Liver (tissue), 9 donors: ENCODE results near the gene STX16. TPM values are rescaled to one million over a fixed set of nuclear protein-coding genes. Genes with fewer than 3 reads are reported as not detected.
A peak's percentile ranks its signal among the peaks of the same experiment; 100 is the strongest.

ENCODE experiments used
- DNase-seq: peaks from one replicate; pipeline ENCODE4 v3.0.0-alpha.2; 2017; ENCODE audit warnings: low spot score
- H3K27ac ChIP-seq, 2 donors: one replicate each; pipeline ENCODE4 v1.7.0; 2013; ENCODE audit warnings: inconsistent platforms in 2 of 2, low read length in 2 of 2, control low read depth in 1 of 2, low read depth in 1 of 2, mild to moderate bottlenecking in 1 of 2
- H3K27me3 ChIP-seq, 4 donors: one replicate each; pipeline versions ENCODE4 v1.6.1 to v1.7.0; 2013; ENCODE audit warnings: low read length in 3 of 4, inconsistent platforms in 1 of 4, mild to moderate bottlenecking in 1 of 4, moderate library complexity in 1 of 4; ENCODE audit not compliant: control insufficient read depth in 4 of 4, insufficient read depth in 4 of 4
- H3K36me3 ChIP-seq, 4 donors: one replicate each; pipeline versions ENCODE4 v1.6.1 to v1.7.0; 2013; ENCODE audit warnings: low read length in 3 of 4, mild to moderate bottlenecking in 3 of 4, low read depth in 1 of 4, moderate library complexity in 1 of 4; ENCODE audit not compliant: control insufficient read depth in 4 of 4, insufficient read depth in 3 of 4
- H3K4me1 ChIP-seq, 4 donors: one replicate each; pipeline versions ENCODE4 v1.6.1 to v1.7.0; 2013; ENCODE audit warnings: low read length in 3 of 4, mild to moderate bottlenecking in 3 of 4, moderate library complexity in 1 of 4; ENCODE audit not compliant: control insufficient read depth in 4 of 4, insufficient read depth in 4 of 4
- H3K4me3 ChIP-seq, 3 donors: one replicate each; pipeline versions ENCODE4 v1.6.1 to v1.7.0; 2013; ENCODE audit warnings: low read length in 3 of 3, control low read depth in 1 of 3, low read depth in 1 of 3, mild to moderate bottlenecking in 1 of 3
- H3K9ac ChIP-seq, 2 donors: one replicate each; pipeline ENCODE4 v1.7.0; 2013; ENCODE audit warnings: low read length in 2 of 2, mild to moderate bottlenecking in 2 of 2, moderate library complexity in 2 of 2, control low read depth in 1 of 2, low read depth in 1 of 2
- H3K9me3 ChIP-seq, 4 donors: one replicate each; pipeline versions ENCODE4 v1.6.1 to v1.7.0; 2013; ENCODE audit warnings: low read length in 3 of 4; ENCODE audit not compliant: control insufficient read depth in 4 of 4
- EGR1 ChIP-seq, 2 donors: IDR thresholded peaks; 2 replicates each; pipeline ENCODE4 v1.6.1; 2016 to 2018; ENCODE audit warnings: antibody characterized with exemption in 2 of 2, low read depth in 2 of 2
- GABPA ChIP-seq, 2 donors: IDR thresholded peaks in 1 of 2; conservative IDR thresholded peaks in 1 of 2; 2 replicates each; pipeline ENCODE4 v1.6.1; 2016; ENCODE audit warnings: antibody characterized with exemption in 2 of 2, mild to moderate bottlenecking in 1 of 2, moderate library complexity in 1 of 2
- HNF4A ChIP-seq, 2 donors: conservative IDR thresholded peaks; 2 replicates each; pipeline ENCODE4 v1.6.1; 2016; ENCODE audit warnings: antibody characterized with exemption in 2 of 2, mild to moderate bottlenecking in 2 of 2
- HNF4G ChIP-seq: IDR thresholded peaks from 2 replicates; pipeline ENCODE4 v1.6.1; 2016; ENCODE audit warnings: antibody characterized with exemption
- JUND ChIP-seq, 2 donors: IDR thresholded peaks; 2 replicates each; pipeline ENCODE4 v1.6.1; 2016; ENCODE audit warnings: antibody characterized with exemption in 2 of 2
- MAX ChIP-seq: IDR thresholded peaks from 2 replicates; pipeline ENCODE4 v1.6.1; 2016; ENCODE audit warnings: antibody characterized with exemption
- NR2F2 ChIP-seq: IDR thresholded peaks from 2 replicates; pipeline ENCODE4 v1.6.1; 2016; ENCODE audit warnings: antibody characterized with exemption
- RAD21 ChIP-seq, 2 donors: IDR thresholded peaks; 2 replicates each; pipeline ENCODE4 v1.6.1; 2016; ENCODE audit warnings: antibody characterized with exemption in 2 of 2, mild to moderate bottlenecking in 2 of 2
- RXRA ChIP-seq, 2 donors: IDR thresholded peaks; 2 replicates each; pipeline ENCODE4 v1.6.1; 2017 to 2018; ENCODE audit warnings: antibody characterized with exemption in 2 of 2, mild to moderate bottlenecking in 1 of 2
- SP1 ChIP-seq: IDR thresholded peaks from 2 replicates; pipeline ENCODE4 v1.6.1; 2018; ENCODE audit warnings: antibody characterized with exemption, mild to moderate bottlenecking
- TAF1 ChIP-seq: conservative IDR thresholded peaks from 2 replicates; pipeline ENCODE4 v1.6.1; 2016; ENCODE audit warnings: antibody characterized with exemption, mild to moderate bottlenecking
- YY1 ChIP-seq: IDR thresholded peaks from 2 replicates; pipeline ENCODE4 v1.6.1; 2016; ENCODE audit warnings: antibody characterized with exemption, mild to moderate bottlenecking
- WGBS: extraction: QIAGEN DNeasy Blood & Tissue Kit; methylation state at CpG from one replicate; pipeline ENCODE4 v1.1.7; 2013; 5-methylcytosine and 5-hydroxymethylcytosine counted together
- polyA plus RNA-seq, 2 donors: library from polyadenylated mRNA; stranded (reverse) in 1 of 2; unstranded in 1 of 2; fragments of 200-250 nt in 1 of 2; fragments of >200 nt in 1 of 2; fragmentation: Nextera tagmentation in 1 of 2; extraction: Ambion mirVana in 1 of 2; gene quantifications; one replicate each; pipeline versions ENCODE4 v1.2.1 to v1.2.3, GENCODE V29; 2013 to 2015
- total RNA-seq, 2 donors: library from RNA; depleted of rRNA; stranded (reverse); fragments of >200 nt; gene quantifications; one replicate each; pipeline ENCODE4 v1.2.3, GENCODE V29; 2014
- TF ChIP-seq, protein P1 (sequence below): fragments of 150-350 bp; IDR thresholded peaks from 2 replicates; pipeline ENCODE4 v1.5.1; 2017; ENCODE audit warnings: improper control_type of control experiment, low read depth, low read length; ENCODE audit not compliant: missing input control
- TF ChIP-seq, protein P2 (sequence below): IDR thresholded peaks from 2 replicates; pipeline ENCODE4 v1.6.1; 2016; ENCODE audit warnings: antibody characterized with exemption, mild to moderate bottlenecking
- TF ChIP-seq, protein P3 (sequence below): IDR thresholded peaks from 2 replicates; pipeline ENCODE4 v1.6.1; 2016; ENCODE audit warnings: antibody characterized with exemption
- donor health status: healthy.
- donor health status: healthy.
- donor health status: healthy.
- donor health status: healthy.
- donor health status: healthy.

STX16 gene
- total and polyA plus RNA-seq, 4 donors = 8.5 to 32.5 (median 16.6) TPM

- H3K27me3 ChIP-seq = no peaks in the 10 kb centered on the region
- TF ChIP-seq, protein P1, sequence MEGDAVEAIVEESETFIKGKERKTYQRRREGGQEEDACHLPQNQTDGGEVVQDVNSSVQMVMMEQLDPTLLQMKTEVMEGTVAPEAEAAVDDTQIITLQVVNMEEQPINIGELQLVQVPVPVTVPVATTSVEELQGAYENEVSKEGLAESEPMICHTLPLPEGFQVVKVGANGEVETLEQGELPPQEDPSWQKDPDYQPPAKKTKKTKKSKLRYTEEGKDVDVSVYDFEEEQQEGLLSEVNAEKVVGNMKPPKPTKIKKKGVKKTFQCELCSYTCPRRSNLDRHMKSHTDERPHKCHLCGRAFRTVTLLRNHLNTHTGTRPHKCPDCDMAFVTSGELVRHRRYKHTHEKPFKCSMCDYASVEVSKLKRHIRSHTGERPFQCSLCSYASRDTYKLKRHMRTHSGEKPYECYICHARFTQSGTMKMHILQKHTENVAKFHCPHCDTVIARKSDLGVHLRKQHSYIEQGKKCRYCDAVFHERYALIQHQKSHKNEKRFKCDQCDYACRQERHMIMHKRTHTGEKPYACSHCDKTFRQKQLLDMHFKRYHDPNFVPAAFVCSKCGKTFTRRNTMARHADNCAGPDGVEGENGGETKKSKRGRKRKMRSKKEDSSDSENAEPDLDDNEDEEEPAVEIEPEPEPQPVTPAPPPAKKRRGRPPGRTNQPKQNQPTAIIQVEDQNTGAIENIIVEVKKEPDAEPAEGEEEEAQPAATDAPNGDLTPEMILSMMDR = no peak
- TF ChIP-seq NR2F2 = no peak
- TF ChIP-seq JUND (IDR thresholded peaks at IDR 0.05) = no peak
- no peak for TF ChIP-seq GABPA (IDR thresholded peaks at IDR 0.05 in 1 of 2, conservative IDR thresholded peaks at IDR 0.05 in 1 of 2)
- no peak for TF ChIP-seq MAX
- TF ChIP-seq RAD21 (IDR thresholded peaks at IDR 0.05) = no peak
- TF ChIP-seq TAF1 = no peak
- TF ChIP-seq, protein P2, sequence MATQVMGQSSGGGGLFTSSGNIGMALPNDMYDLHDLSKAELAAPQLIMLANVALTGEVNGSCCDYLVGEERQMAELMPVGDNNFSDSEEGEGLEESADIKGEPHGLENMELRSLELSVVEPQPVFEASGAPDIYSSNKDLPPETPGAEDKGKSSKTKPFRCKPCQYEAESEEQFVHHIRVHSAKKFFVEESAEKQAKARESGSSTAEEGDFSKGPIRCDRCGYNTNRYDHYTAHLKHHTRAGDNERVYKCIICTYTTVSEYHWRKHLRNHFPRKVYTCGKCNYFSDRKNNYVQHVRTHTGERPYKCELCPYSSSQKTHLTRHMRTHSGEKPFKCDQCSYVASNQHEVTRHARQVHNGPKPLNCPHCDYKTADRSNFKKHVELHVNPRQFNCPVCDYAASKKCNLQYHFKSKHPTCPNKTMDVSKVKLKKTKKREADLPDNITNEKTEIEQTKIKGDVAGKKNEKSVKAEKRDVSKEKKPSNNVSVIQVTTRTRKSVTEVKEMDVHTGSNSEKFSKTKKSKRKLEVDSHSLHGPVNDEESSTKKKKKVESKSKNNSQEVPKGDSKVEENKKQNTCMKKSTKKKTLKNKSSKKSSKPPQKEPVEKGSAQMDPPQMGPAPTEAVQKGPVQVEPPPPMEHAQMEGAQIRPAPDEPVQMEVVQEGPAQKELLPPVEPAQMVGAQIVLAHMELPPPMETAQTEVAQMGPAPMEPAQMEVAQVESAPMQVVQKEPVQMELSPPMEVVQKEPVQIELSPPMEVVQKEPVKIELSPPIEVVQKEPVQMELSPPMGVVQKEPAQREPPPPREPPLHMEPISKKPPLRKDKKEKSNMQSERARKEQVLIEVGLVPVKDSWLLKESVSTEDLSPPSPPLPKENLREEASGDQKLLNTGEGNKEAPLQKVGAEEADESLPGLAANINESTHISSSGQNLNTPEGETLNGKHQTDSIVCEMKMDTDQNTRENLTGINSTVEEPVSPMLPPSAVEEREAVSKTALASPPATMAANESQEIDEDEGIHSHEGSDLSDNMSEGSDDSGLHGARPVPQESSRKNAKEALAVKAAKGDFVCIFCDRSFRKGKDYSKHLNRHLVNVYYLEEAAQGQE = no peak
- TF ChIP-seq, protein P3, sequence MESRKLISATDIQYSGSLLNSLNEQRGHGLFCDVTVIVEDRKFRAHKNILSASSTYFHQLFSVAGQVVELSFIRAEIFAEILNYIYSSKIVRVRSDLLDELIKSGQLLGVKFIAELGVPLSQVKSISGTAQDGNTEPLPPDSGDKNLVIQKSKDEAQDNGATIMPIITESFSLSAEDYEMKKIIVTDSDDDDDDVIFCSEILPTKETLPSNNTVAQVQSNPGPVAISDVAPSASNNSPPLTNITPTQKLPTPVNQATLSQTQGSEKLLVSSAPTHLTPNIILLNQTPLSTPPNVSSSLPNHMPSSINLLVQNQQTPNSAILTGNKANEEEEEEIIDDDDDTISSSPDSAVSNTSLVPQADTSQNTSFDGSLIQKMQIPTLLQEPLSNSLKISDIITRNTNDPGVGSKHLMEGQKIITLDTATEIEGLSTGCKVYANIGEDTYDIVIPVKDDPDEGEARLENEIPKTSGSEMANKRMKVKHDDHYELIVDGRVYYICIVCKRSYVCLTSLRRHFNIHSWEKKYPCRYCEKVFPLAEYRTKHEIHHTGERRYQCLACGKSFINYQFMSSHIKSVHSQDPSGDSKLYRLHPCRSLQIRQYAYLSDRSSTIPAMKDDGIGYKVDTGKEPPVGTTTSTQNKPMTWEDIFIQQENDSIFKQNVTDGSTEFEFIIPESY = no peak
- no peak for TF ChIP-seq YY1
- TF ChIP-seq HNF4A (conservative IDR thresholded peaks at IDR 0.05) = no peak
- TF ChIP-seq HNF4G = no peak
- no peak for TF ChIP-seq RXRA (IDR thresholded peaks at IDR 0.05)
- TF ChIP-seq EGR1 (IDR thresholded peaks at IDR 0.05; ENCODE audit: low read depth in 2 of 2) = no peak
- no peak for TF ChIP-seq SP1
- no peaks in the 10 kb centered on the region for H3K36me3 ChIP-seq
- no peak for DNase-seq
- H3K4me1 ChIP-seq = peaks cover 3 to 36% (median 24%) of the 10 kb centered on the region in 4 donors
- H3K9me3 ChIP-seq = no peaks in the 10 kb centered on the region
- no peak overlapping the region for H3K9ac ChIP-seq
- no peak overlapping the region for H3K27ac ChIP-seq
- WGBS = 92% methylated on average over 4 of the region's 4 CpGs
- no peak overlapping the region for H3K4me3 ChIP-seq
Measured at GRCh38 chr20:58654337-58654736, 3.3 kb downstream of the STX16 start.

DNA sequence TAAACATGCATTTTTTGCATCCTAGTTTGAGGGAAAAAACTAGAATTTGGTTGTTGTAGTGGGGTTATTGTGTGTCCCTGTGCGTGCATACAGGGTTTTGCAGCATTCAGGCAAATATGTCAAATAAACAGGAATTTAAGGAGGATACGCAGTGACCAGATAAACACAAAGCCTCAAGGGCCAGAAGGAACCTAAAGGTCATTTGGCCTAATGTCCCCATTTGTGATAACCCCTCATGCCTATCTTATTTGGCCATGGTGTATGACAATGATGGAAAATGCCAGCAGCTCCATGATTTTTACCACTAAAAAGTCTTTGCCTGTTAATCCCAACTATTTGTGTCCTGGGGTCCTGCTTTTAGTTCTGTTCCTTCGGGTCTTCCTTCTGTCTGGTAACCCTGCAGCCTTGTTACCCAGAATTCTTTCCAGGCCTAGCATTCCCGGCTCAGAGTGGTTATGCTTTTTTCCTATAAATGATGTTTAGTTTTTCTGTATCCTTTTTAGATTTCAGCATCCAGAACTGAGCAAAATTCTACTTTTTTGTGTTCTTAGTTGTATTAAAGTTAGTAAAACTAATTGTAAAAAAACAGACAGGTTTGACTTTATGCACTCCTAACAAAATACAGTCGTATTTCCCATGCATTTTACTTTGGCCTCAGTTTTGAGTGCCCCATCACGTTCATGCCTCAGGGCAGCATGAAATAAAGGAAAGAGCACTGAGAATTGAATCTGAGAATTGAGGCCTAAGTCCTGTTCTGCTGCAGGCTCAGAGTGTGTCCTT, 4.4 kb downstream of the STX16 start:
- Histone ChIP-seq H3K36me3 (peaks cover 0 to 3% (median 0%) of the 10 kb centered on the region in 4 donors), H3K9ac (no peak overlapping the region), H3K9me3 (no peaks in the 10 kb centered on the region), H3K27ac (no peak overlapping the region), H3K4me3 (no peak overlapping the region), H3K27me3 (no peaks in the 10 kb centered on the region), H3K4me1 (peaks cover 3 to 29% (median 24%) of the 10 kb centered on the region in 4 donors)
- peak; percentile 90 for TF ChIP-seq NR2F2
- no peak for TF ChIP-seq SP1
- DNase-seq = no peak
- 81% methylated on average over 6 of the region's 6 CpGs for WGBS
